Measurements from ENCODE around the gene PTPN7. TPM values are rescaled to one million over a fixed set of nuclear protein-coding genes. Genes with fewer than 3 reads are reported as not detected.

Gene PTPN7
- polyA plus RNA-seq, 1 of the 3 experiments (the other 2 are of a cell fraction): not detected

DNA sequence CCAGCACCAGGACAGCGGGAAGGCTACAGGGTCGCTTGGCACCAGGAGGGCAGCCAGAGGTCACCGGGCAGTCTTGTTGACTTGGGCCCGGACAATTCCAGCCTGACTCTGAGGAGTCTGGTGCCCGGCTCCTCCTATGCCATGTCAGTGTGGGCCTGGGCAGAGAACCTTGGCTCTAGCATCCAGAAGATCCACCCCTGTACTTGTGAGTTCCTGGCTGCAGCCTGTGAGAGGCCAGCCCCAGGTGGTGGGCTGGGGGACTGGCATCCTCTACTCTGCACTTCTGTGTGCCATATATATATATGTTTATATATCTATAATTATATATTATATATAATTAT is 11.6 kb upstream of the PTPN7 start (continued):
- TF ChIP-seq, protein P1, sequence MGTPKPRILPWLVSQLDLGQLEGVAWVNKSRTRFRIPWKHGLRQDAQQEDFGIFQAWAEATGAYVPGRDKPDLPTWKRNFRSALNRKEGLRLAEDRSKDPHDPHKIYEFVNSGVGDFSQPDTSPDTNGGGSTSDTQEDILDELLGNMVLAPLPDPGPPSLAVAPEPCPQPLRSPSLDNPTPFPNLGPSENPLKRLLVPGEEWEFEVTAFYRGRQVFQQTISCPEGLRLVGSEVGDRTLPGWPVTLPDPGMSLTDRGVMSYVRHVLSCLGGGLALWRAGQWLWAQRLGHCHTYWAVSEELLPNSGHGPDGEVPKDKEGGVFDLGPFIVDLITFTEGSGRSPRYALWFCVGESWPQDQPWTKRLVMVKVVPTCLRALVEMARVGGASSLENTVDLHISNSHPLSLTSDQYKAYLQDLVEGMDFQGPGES (IDR thresholded peaks at IDR 0.05; ENCODE audit: low read depth, low read length): no peak
- TF ChIP-seq EP300 (IDR thresholded peaks at IDR 0.05; ENCODE audit: borderline replicate concordance in 1 of 2, low read depth in 1 of 2, low read length in 1 of 2): no peak

DNA sequence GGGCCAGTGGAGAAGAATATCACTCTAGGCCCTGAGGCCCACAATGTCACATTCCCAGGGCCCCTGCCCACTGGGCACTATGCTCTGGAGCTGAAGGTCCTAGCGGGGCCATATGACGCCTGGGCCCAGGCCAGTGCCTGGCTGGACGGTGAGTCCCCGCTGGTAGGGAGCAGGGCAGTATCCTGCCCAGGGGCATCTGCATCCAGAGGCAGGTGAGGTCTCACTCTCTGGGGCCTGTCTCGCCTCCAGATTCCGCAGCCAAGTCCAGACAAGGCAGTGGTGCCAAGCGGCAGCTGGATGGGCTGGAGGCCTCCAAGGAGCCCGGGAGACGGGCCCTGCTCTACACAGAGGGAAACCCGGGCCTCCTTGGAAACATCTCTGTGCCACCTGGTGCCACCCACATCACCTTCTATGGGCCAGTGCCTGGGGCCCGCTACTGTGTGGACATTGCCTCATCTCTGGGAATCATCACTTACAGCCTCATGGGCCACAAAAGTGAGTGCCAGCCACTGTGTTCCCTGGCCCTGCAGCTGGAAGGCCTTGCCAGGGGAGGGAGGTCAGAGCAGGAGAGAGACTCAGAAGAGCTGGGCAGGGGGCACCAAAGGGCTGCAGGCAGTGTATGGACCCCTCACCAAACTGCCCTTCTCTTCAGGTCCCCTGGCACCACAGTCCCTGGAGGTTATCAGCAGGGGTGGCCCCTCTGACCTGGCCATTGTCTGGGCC is 11.1 kb upstream of the PTPN7 start:
- H3K79me2 ChIP-seq (ENCODE audit: insufficient read depth): no peaks in the 10 kb centered on the region
- no peaks in the 10 kb centered on the region for H3K9me2 ChIP-seq
- no peaks in the 10 kb centered on the region for H3F3A ChIP-seq (replicated peaks; ENCODE audit: insufficient read depth)
- H3K36me3 ChIP-seq (replicated peaks in 1 of 2; ENCODE audit: control insufficient read depth in 1 of 2, insufficient read depth in 2 of 2, low read length in 1 of 2): no peaks in the 10 kb centered on the region
- no peak overlapping the region for H3K9ac ChIP-seq
- no peak overlapping the region for H3K4me3 ChIP-seq (ENCODE audit: low read depth in 2 of 2, low read length in 1 of 2)
- CTCF ChIA-PET: interaction anchor here (3.8 kb wide), 1 partner anchor 14 kb away, joined by 16 read pairs; no protein-coding TSS in a partner anchor
- no peaks in the 10 kb centered on the region for H4K20me1 ChIP-seq (ENCODE audit: insufficient read depth)
- WGBS (ENCODE audit: low lambda C conversion rate): 95% methylated on average over 6 of the region's 11 CpGs
- H2AFZ ChIP-seq (ENCODE audit: low read depth): no peak overlapping the region
- H3K9me3 ChIP-seq: no peaks in the 10 kb centered on the region
- no peak overlapping the region; a peak in 1 of 4 replicates for H3K27ac ChIP-seq (ENCODE audit: low read depth in 2 of 2, low read length in 1 of 2)
- peaks cover 0 to 36% of the 10 kb centered on the region in 2 experiments; a peak in 1 of 4 replicates for H3K4me1 ChIP-seq (ENCODE audit: control insufficient read depth in 1 of 2, insufficient read depth in 2 of 2, low read depth in 1 of 2, low read length in 1 of 2)
- no peak for DNase-seq
- no peak overlapping the region for H3K4me2 ChIP-seq
- TF ChIP-seq, protein P2, sequence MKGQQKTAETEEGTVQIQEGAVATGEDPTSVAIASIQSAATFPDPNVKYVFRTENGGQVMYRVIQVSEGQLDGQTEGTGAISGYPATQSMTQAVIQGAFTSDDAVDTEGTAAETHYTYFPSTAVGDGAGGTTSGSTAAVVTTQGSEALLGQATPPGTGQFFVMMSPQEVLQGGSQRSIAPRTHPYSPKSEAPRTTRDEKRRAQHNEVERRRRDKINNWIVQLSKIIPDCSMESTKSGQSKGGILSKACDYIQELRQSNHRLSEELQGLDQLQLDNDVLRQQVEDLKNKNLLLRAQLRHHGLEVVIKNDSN (IDR thresholded peaks at IDR 0.05; ENCODE audit: borderline replicate concordance, low read depth): no peak
- no peak for TF ChIP-seq GATA2 (CRISPR knock-in tag; IDR thresholded peaks at IDR 0.05)
- no peak for TF ChIP-seq FOSL2 (IDR thresholded peaks at IDR 0.05; ENCODE audit: borderline replicate concordance, low read depth)
- TF ChIP-seq SIN3A (IDR thresholded peaks at IDR 0.05; ENCODE audit: borderline replicate concordance, low read depth, low read length): no peak
- no peak for TF ChIP-seq TEAD4 (IDR thresholded peaks at IDR 0.05; ENCODE audit: borderline replicate concordance, insufficient read depth)
- no peak for TF ChIP-seq RXRA (IDR thresholded peaks at IDR 0.05; ENCODE audit: borderline replicate concordance, low read depth)
- TF ChIP-seq, protein P3, sequence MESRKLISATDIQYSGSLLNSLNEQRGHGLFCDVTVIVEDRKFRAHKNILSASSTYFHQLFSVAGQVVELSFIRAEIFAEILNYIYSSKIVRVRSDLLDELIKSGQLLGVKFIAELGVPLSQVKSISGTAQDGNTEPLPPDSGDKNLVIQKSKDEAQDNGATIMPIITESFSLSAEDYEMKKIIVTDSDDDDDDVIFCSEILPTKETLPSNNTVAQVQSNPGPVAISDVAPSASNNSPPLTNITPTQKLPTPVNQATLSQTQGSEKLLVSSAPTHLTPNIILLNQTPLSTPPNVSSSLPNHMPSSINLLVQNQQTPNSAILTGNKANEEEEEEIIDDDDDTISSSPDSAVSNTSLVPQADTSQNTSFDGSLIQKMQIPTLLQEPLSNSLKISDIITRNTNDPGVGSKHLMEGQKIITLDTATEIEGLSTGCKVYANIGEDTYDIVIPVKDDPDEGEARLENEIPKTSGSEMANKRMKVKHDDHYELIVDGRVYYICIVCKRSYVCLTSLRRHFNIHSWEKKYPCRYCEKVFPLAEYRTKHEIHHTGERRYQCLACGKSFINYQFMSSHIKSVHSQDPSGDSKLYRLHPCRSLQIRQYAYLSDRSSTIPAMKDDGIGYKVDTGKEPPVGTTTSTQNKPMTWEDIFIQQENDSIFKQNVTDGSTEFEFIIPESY (IDR thresholded peaks at IDR 0.05; ENCODE audit: borderline replicate concordance, low read depth): no peak
- TF ChIP-seq TAF1 (IDR thresholded peaks at IDR 0.05; ENCODE audit: borderline replicate concordance, low read depth, low read length): no peak
- TF ChIP-seq MEF2A (IDR thresholded peaks at IDR 0.05; ENCODE audit: borderline replicate concordance, low read depth): no peak
- POLR2A ChIA-PET: no interaction called here
- H3K27me3 ChIP-seq (ENCODE audit: insufficient read depth): no peaks in the 10 kb centered on the region
